Measurements from ENCODE around the gene PADI4. TPM values are rescaled to one million over a fixed set of nuclear protein-coding genes. Genes with fewer than 3 reads are reported as not detected.

PADI4 gene
- total RNA-seq, 1 experiment from 2014 or later, result 0.26 TPM

DNA sequence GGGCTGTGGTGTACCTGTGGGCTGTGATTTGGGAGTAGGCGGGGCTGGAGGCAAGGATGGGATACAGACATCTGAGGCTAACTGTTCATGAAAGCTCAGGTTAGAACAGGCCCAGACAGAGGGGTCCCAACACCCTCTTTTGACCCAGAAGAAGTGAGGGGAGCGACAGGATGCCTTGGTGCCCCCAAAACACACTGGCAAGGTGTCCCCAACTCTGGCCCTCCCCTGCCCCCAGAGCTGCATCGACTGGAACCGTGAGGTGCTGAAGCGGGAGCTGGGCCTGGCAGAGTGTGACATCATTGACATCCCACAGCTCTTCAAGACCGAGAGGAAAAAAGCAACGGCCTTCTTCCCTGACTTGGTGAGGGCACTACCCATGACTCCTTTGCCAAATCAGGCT is 27.6 kb upstream of the PADI4 start (continued):
- no peak for TF ChIP-seq JAZF1 (CRISPR knock-in tag; IDR thresholded peaks at IDR 0.05)
- TF ChIP-seq RORB (CRISPR knock-in tag; IDR thresholded peaks at IDR 0.05), result no peak
- TF ChIP-seq, protein P1, sequence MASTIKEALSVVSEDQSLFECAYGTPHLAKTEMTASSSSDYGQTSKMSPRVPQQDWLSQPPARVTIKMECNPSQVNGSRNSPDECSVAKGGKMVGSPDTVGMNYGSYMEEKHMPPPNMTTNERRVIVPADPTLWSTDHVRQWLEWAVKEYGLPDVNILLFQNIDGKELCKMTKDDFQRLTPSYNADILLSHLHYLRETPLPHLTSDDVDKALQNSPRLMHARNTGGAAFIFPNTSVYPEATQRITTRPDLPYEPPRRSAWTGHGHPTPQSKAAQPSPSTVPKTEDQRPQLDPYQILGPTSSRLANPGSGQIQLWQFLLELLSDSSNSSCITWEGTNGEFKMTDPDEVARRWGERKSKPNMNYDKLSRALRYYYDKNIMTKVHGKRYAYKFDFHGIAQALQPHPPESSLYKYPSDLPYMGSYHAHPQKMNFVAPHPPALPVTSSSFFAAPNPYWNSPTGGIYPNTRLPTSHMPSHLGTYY (CRISPR knock-in tag; IDR thresholded peaks at IDR 0.05), result no peak
- TF ChIP-seq TCF7 (CRISPR knock-in tag; IDR thresholded peaks at IDR 0.05; ENCODE audit: low read depth), result no peak
- no peak for TF ChIP-seq ATF6 (CRISPR knock-in tag; IDR thresholded peaks at IDR 0.05)
- TF ChIP-seq, protein P2, sequence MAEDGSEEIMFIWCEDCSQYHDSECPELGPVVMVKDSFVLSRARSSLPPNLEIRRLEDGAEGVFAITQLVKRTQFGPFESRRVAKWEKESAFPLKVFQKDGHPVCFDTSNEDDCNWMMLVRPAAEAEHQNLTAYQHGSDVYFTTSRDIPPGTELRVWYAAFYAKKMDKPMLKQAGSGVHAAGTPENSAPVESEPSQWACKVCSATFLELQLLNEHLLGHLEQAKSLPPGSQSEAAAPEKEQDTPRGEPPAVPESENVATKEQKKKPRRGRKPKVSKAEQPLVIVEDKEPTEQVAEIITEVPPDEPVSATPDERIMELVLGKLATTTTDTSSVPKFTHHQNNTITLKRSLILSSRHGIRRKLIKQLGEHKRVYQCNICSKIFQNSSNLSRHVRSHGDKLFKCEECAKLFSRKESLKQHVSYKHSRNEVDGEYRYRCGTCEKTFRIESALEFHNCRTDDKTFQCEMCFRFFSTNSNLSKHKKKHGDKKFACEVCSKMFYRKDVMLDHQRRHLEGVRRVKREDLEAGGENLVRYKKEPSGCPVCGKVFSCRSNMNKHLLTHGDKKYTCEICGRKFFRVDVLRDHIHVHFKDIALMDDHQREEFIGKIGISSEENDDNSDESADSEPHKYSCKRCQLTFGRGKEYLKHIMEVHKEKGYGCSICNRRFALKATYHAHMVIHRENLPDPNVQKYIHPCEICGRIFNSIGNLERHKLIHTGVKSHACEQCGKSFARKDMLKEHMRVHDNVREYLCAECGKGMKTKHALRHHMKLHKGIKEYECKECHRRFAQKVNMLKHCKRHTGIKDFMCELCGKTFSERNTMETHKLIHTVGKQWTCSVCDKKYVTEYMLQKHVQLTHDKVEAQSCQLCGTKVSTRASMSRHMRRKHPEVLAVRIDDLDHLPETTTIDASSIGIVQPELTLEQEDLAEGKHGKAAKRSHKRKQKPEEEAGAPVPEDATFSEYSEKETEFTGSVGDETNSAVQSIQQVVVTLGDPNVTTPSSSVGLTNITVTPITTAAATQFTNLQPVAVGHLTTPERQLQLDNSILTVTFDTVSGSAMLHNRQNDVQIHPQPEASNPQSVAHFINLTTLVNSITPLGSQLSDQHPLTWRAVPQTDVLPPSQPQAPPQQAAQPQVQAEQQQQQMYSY (CRISPR knock-in tag; IDR thresholded peaks at IDR 0.05), result no peak
- TF ChIP-seq, protein P3, sequence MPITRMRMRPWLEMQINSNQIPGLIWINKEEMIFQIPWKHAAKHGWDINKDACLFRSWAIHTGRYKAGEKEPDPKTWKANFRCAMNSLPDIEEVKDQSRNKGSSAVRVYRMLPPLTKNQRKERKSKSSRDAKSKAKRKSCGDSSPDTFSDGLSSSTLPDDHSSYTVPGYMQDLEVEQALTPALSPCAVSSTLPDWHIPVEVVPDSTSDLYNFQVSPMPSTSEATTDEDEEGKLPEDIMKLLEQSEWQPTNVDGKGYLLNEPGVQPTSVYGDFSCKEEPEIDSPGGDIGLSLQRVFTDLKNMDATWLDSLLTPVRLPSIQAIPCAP (CRISPR knock-in tag; IDR thresholded peaks at IDR 0.05), result no peak

DNA sequence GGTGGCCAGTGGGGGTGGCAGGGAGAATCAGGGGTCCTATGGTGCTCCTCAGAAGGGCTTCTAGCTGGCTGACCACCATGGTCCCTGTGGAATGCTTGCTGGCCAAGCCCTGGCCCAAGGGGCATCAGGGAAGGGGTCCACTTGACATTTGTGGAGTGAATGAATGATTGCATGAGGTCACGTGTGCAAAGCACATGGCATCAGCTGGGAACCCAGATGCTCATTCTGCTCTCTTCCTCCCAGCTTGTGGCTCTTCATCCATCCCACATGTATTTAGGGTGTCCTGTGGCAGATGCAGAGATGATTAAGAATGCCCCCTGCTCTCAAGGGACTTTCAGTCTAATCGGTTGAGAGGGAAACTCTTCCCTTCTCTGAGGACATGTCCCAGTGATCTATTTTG is 27.1 kb upstream of the PADI4 start:
- Mint-ChIP-seq H3K4me3 (no peak overlapping the region), H3K9me3 (0 out of 2 replicates have a peak, but pooled peaks cover 3% of the 10 kb centered on the region), H3K27me3 (ENCODE audit: low read depth) (no peaks in the 10 kb centered on the region), H3K4me1 (no peaks in the 10 kb centered on the region), H3K27ac (no peak overlapping the region), H3K36me3 (no peaks in the 10 kb centered on the region)
- no peak for DNase-seq (ENCODE audit: low spot score)
- no peak for ATAC-seq
- ChIA-PET CTCF (no interaction called here), POLR2A (no interaction called here)
- TF ChIP-seq IRF2 (CRISPR knock-in tag; IDR thresholded peaks at IDR 0.05; ENCODE audit: borderline replicate concordance, low read depth), result no peak
- no peak for TF ChIP-seq FOXP1 (CRISPR knock-in tag; IDR thresholded peaks at IDR 0.05; ENCODE audit: borderline replicate concordance)
- no peak for TF ChIP-seq USF2 (CRISPR knock-in tag; IDR thresholded peaks at IDR 0.05)
- no peak for TF ChIP-seq NFE2L1 (CRISPR knock-in tag; IDR thresholded peaks at IDR 0.05)
- TF ChIP-seq, protein P4, sequence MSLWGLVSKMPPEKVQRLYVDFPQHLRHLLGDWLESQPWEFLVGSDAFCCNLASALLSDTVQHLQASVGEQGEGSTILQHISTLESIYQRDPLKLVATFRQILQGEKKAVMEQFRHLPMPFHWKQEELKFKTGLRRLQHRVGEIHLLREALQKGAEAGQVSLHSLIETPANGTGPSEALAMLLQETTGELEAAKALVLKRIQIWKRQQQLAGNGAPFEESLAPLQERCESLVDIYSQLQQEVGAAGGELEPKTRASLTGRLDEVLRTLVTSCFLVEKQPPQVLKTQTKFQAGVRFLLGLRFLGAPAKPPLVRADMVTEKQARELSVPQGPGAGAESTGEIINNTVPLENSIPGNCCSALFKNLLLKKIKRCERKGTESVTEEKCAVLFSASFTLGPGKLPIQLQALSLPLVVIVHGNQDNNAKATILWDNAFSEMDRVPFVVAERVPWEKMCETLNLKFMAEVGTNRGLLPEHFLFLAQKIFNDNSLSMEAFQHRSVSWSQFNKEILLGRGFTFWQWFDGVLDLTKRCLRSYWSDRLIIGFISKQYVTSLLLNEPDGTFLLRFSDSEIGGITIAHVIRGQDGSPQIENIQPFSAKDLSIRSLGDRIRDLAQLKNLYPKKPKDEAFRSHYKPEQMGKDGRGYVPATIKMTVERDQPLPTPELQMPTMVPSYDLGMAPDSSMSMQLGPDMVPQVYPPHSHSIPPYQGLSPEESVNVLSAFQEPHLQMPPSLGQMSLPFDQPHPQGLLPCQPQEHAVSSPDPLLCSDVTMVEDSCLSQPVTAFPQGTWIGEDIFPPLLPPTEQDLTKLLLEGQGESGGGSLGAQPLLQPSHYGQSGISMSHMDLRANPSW (CRISPR knock-in tag; conservative IDR thresholded peaks at IDR 0.05; ENCODE audit: low read depth), result no peak
- TF ChIP-seq, protein P1 (CRISPR knock-in tag; IDR thresholded peaks at IDR 0.05), result no peak
- no peak for TF ChIP-seq CREB1 (CRISPR knock-in tag; IDR thresholded peaks at IDR 0.05)
- TF ChIP-seq SMAD4 (CRISPR knock-in tag; IDR thresholded peaks at IDR 0.05), result no peak
- no peak for TF ChIP-seq MYBL2 (CRISPR knock-in tag; IDR thresholded peaks at IDR 0.05)
- no peak for TF ChIP-seq USF1 (CRISPR knock-in tag; IDR thresholded peaks at IDR 0.05)
- TF ChIP-seq, protein P5, sequence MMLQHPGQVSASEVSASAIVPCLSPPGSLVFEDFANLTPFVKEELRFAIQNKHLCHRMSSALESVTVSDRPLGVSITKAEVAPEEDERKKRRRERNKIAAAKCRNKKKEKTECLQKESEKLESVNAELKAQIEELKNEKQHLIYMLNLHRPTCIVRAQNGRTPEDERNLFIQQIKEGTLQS (CRISPR knock-in tag; conservative IDR thresholded peaks at IDR 0.05), result no peak
- no peak for TF ChIP-seq KAT7 (CRISPR knock-in tag; IDR thresholded peaks at IDR 0.05; ENCODE audit: borderline replicate concordance)
